Measurements from ENCODE around the gene NAT10. TPM values are rescaled to one million over a fixed set of nuclear protein-coding genes. Genes with fewer than 3 reads are reported as not detected.

NAT10 gene
- total RNA-seq, 1 donor from 2014 or later: 79.8 TPM

DNA sequence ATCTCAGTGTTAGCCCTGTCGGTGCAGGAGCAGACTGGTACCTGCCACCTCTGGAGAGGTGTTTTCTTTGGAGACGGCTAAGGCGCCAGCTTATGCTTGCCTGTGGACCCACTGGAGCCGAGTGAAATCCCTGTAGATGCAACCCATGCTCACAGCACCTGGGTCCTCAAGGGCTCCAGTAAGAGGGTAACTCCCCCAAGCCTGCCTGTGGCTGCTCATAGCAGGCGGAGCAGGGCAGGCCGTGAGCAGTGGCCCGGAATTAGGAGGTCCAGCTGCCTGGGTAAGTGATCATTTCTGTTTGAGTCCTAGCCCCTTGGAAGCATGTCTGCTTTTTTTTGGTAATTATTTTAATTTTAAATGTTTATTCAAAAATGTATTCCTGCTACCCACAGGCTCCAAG, 43.8 kb downstream of the NAT10 start:
- DNase-seq (ENCODE audit: low spot score): no peak

DNA sequence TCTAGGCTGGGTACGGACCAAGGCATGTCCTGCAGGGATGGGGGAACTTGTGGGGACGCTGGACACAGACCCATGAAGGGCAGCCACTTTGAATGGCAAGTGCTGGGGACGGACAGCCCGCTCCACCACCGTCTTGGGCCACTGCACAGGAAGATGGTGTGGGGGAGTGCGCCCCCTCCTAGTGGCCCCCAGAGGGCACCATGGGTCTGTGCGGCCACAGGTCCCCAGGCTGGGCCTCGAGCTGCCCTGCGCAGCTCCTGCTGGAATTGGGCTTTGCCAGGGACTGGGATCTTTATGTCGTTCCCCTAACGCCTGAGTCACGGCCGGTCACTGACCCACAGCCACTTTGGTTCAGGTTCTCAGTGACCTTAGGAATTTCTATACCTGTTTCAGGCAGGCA, 44.4 kb downstream of the NAT10 start:
- DNase-seq (ENCODE audit: low spot score): no peak

DNA sequence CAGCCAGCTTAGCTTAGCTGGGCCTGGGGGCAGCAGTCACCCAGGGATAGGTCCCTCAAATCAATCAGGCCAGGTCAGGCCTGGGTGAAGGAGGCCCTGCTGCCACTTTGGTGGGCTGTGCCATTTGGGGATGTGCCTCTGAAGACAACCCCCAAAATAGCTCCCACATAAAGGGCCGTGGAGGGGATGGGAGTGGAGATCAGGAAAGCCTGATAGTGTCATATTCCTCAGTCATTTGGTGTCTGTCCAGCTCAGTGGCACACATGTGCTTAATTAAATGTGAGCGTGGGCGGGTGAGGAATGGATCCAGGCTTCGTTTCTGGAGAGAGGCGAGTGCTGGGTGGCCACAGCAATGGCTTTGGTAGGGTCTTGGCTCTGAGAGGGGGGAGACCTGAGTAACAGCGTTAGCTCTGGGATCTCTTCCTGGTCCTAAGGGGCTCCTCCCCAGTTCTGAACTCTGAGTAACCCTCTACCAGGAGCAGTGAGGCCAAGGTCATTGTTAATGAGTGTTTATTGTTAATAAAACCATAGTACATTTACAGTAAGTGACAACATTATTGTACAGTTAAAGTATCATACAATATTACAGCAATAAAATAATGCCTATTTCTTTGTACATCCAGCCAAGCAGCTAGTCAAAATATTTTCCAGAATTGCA, 45.2 kb downstream of the NAT10 start:
- no peak for DNase-seq (ENCODE audit: low spot score)

- DNase-seq (ENCODE audit: low spot score): no peak
Measured at GRCh38 chr11:34151166-34151565, 45.7 kb downstream of the NAT10 start.

GRCh38 chr11:34151916-34152845, 46.8 kb downstream of the NAT10 start:
- DNase-seq (ENCODE audit: low spot score): no peak

DNA sequence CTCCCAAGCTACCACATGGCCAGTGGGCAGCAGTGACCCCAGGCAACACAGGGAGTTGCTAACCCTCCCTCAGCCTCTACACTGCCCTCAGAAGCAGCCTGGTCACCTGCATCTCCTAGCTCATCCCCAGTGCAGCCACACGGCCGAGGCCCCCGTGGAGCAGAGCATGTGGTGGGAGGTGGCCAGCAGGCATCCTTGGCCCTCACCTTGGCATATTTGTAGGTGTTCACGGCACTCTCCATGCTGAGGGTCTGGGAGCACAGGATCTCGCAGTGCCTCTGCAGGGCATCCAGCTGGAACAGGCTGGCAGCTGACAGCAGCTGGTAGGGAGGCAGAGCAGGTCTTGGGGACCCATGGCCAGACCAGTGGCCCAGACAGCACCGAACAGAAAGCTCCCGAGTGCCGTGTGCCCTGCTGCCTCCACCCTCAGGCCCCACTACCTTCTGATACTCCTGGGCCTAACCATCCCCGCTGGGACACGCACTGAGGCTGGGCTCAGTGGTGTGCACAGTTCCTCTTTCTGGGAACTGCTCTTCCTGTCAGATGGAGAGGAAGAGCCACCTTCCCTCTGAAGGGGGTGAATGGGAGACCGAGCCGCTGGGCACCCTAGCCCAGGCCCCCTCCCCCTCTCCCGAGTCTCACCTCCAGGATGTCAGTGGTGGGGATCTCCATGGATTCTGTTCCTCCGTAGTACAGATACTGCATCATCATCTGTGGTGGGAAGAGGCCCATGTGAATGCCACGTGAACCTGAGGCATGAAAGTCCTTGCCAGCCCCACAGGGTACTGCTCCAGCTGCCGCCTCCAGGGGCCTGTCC, 48.8 kb downstream of the NAT10 start:
- DNase-seq (ENCODE audit: low spot score): no peak

GRCh38 chr11:34155057-34155756, 49.8 kb downstream of the NAT10 start:
- DNase-seq (ENCODE audit: low spot score): no peak

DNA sequence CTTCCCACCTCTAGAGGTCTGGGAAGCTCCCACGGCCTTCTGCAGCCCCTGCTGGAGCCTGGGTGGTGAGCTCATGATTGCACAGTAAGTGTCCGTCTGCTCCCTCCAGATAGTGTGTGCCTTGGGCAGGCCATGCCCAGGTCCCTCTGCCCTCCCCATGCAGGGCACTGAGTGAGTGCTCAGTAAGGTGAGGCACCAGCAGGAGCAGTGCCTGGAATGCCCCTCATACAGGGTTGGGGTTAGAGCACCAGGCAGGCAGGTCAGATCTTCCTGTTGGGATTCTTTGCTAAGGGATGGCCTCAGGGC, 50.3 kb downstream of the NAT10 start:
- no peak for DNase-seq (ENCODE audit: low spot score)

DNA sequence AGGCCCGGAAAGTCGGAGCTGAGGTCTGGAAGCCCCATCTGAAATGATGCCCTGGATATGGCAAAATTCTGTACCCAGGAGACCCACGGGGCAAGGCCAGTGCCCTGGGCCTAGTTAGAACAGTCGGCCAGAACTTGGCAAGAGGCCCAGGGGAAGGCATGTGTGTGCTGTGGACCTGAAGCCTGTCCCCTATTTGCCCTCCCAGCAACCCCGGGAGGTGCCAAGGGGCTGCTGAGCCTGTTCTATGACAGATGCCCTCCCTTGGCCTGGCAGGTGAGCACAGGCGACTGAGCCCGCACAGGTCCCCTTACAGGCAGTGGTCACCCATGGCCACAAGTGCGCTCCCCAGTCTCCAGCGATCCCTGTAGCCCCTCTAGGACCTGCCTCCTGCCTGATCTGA, 51.7 kb downstream of the NAT10 start:
- DNase-seq (ENCODE audit: low spot score): no peak

- DNase-seq (ENCODE audit: low spot score): no peak
Measured at GRCh38 chr11:34158661-34159060, 53.2 kb downstream of the NAT10 start.

DNA sequence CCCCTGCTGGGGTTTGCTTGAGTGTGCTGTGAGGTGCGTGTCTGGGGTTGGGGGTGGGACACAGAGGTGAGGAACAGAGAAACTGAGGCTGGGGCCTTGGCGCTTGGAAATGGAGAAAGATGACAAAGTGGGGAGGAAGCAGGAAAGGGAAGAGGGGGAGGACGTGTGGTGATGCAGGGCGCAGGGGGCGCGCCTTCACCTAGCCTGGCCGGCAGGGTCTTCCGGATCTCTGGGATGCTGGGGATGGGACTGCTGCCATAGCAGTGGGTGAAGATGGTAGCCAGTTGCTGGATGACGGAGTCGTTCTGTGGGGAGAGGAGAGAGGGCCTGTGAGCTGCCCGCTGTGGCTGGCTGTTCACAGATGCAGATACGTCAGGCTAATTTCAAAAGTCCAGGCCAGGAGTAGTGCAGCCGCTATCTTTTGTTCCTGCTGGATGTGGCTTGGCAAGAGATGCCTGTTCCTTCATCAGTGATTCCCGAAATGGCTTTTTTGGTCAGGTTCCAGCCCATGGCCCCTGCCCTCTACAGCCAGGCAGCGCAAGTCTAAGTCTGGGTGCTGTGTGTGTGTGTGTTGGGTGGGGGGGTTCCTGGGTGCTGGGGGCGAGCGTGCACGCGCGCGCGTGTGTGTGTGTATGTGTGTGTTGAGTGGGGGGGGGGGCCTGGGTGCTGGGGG, 54.8 kb downstream of the NAT10 start:
- no peak for DNase-seq (ENCODE audit: low spot score)

DNA sequence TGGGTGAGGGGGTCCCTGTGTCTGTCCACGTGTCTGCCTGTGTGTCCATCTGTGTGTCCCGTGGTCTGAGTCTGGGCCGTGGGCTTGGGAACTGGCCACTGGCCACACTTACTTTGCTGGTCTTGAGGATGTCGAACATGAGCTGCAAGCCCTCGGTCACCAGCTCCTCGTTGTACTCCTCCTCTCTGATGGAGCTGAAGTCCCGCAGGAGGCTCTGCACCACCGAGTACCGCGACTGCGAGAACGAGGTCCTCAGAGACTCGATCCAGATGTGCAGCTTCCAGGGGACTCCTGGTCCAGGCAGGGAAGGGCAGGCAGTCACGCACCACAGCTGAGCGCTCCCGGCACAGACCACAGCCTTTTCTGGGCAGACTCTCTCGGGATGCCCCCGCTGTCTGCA, 55.4 kb downstream of the NAT10 start:
- DNase-seq (ENCODE audit: low spot score): no peak

- no peak for DNase-seq (ENCODE audit: low spot score)
Measured at GRCh38 chr11:34161361-34161760, 55.9 kb downstream of the NAT10 start.

DNA sequence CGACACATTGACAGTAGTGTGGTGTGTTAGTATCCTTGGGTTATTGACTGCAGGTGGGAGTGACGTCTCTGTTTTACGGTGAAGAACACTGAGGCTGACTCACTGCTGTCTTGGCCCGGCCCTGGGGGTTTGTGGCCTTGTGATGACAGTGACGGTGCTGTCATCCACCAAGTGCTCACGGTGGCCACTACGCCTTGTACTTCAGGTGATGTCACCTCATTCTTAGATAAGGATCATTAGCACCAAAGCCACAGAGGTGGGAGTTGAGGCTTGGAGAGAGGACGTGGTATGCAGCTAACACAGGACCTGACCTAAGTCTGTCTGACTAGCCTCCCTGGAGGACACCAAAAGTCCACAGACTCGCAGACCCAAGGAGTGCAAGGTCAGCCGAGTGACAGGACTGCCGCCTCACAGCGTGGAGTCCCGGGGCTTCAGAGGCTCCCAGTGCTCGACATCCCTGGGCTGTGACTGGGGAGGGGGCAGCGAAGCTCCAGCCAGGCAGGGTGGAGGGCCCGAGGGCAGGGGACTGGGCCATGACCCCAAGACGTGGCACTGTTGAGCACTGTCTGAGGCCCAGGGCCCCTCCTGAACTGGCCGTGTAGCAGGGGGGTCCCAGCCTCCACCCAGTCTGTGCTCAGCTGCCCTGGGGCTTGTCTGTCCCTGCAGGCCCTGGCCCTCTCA, 56.5 kb downstream of the NAT10 start:
- DNase-seq (ENCODE audit: low spot score): no peak

- DNase-seq (ENCODE audit: low spot score): no peak
Measured at GRCh38 chr11:34162493-34162820, 57.0 kb downstream of the NAT10 start.

GRCh38 chr11:34162856-34163255, 57.4 kb downstream of the NAT10 start:
- no peak for DNase-seq (ENCODE audit: low spot score)

GRCh38 chr11:34165121-34165520, 59.7 kb downstream of the NAT10 start:
- DNase-seq (ENCODE audit: low spot score): no peak

GRCh38 chr11:34165786-34166555, 60.5 kb downstream of the NAT10 start:
- no peak for DNase-seq (ENCODE audit: low spot score)

- DNase-seq (ENCODE audit: low spot score): no peak
Measured at GRCh38 chr11:34166806-34167740, 61.6 kb downstream of the NAT10 start.
